ENCODE measurements around the gene ZC3H7A. TPM values are rescaled to one million over a fixed set of nuclear protein-coding genes. Genes with fewer than 3 reads are reported as not detected.

The ZC3H7A gene
- total and polyA plus RNA-seq, 2 of the 13 experiments (the other 11 are each of a cell fraction or from before 2014, with no cell fraction given): 29.2 to 36.8 TPM

DNA sequence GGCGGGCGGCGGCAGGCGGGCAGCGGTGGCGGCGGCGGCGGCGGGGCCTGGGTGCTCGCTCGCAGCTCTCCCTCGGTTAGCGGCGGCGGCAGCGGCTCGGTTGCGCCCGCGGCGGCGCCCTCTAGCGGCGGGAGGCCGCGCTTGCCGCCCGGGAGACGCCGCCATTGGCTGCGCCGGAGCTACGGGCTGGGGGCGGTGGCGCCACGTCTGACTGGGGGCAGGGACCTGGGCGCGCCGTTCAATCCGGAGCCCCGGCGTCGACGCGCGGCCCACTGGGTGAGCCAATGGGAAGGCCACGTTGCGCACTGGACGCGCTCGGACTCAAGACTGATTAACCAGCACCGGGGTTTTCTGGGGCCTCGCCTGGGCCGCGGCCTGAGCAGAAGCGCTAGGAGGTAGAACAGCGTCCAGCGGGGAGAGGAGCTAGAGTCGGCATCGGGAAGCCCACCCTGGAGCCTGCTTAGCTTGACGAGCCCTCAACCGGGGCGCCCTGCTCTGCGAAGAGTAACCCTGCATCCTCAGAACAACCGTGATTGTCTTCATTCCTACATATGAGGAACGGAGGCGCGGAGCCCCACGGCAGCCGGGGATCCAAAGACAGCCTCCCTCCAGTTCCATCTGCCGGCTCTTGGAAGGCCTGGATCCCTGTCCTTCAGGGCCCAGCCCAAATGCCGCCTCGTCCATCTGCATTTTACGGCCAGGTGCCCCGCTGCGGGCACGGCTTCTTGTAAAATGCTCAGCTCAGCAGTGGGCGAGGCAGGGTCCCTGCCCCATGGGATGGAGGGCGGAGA lies at the start of gene ZC3H7A (continued):
- TF ChIP-seq KDM6A (CRISPR knock-in tag; IDR thresholded peaks at IDR 0.05; ENCODE audit: low read depth): no peak; the same call in 1 of the 2 replicates
- 0 out of 2 replicates have a peak, but pooled peaks have one; percentile 57 for TF ChIP-seq ZNF121 (CRISPR knock-in tag; IDR thresholded peaks at IDR 0.05)
- no peak for TF ChIP-seq NONO (IDR thresholded peaks at IDR 0.05)
- peak; percentile 74; the same call in 1 of the 2 replicates for TF ChIP-seq NONO (CRISPR knock-in tag; conservative IDR thresholded peaks at IDR 0.05)
- no peak; the same call in 1 of the 2 replicates for TF ChIP-seq SMAD9 (CRISPR knock-in tag; IDR thresholded peaks at IDR 0.05)
- peak; percentile 88 for TF ChIP-seq SRSF1 (optimal IDR thresholded peaks at IDR 0.05; ENCODE audit: low read depth, low read length)
- 0 out of 4 replicates have a peak, but pooled peaks of 1 of the 2 experiments have one; percentile 5 for TF ChIP-seq EP300 (IDR thresholded peaks at IDR 0.05; ENCODE audit: low read depth in 2 of 2, low read length in 2 of 2)
- peak; percentile 67; the same call in 1 of the 2 replicates for TF ChIP-seq EP300 (CRISPR knock-in tag; IDR thresholded peaks at IDR 0.05; ENCODE audit: borderline replicate concordance)
- TF ChIP-seq ZNF562 (CRISPR knock-in tag; IDR thresholded peaks at IDR 0.05; ENCODE audit: borderline replicate concordance): no peak
- peak; percentile 93 for TF ChIP-seq KDM4B (CRISPR knock-in tag; IDR thresholded peaks at IDR 0.05)
- TF ChIP-seq ZNF530 (CRISPR knock-in tag; IDR thresholded peaks at IDR 0.05; ENCODE audit: low read depth): no peak
- peak; percentile 95 for TF ChIP-seq ZNF772 (CRISPR knock-in tag; IDR thresholded peaks at IDR 0.05)
- TF ChIP-seq, protein P1, sequence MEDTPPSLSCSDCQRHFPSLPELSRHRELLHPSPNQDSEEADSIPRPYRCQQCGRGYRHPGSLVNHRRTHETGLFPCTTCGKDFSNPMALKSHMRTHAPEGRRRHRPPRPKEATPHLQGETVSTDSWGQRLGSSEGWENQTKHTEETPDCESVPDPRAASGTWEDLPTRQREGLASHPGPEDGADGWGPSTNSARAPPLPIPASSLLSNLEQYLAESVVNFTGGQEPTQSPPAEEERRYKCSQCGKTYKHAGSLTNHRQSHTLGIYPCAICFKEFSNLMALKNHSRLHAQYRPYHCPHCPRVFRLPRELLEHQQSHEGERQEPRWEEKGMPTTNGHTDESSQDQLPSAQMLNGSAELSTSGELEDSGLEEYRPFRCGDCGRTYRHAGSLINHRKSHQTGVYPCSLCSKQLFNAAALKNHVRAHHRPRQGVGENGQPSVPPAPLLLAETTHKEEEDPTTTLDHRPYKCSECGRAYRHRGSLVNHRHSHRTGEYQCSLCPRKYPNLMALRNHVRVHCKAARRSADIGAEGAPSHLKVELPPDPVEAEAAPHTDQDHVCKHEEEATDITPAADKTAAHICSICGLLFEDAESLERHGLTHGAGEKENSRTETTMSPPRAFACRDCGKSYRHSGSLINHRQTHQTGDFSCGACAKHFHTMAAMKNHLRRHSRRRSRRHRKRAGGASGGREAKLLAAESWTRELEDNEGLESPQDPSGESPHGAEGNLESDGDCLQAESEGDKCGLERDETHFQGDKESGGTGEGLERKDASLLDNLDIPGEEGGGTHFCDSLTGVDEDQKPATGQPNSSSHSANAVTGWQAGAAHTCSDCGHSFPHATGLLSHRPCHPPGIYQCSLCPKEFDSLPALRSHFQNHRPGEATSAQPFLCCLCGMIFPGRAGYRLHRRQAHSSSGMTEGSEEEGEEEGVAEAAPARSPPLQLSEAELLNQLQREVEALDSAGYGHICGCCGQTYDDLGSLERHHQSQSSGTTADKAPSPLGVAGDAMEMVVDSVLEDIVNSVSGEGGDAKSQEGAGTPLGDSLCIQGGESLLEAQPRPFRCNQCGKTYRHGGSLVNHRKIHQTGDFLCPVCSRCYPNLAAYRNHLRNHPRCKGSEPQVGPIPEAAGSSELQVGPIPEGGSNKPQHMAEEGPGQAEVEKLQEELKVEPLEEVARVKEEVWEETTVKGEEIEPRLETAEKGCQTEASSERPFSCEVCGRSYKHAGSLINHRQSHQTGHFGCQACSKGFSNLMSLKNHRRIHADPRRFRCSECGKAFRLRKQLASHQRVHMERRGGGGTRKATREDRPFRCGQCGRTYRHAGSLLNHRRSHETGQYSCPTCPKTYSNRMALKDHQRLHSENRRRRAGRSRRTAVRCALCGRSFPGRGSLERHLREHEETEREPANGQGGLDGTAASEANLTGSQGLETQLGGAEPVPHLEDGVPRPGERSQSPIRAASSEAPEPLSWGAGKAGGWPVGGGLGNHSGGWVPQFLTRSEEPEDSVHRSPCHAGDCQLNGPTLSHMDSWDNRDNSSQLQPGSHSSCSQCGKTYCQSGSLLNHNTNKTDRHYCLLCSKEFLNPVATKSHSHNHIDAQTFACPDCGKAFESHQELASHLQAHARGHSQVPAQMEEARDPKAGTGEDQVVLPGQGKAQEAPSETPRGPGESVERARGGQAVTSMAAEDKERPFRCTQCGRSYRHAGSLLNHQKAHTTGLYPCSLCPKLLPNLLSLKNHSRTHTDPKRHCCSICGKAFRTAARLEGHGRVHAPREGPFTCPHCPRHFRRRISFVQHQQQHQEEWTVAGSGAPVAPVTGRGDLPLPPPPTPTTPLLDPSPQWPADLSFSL (CRISPR knock-in tag; IDR thresholded peaks at IDR 0.05): no peak
- TF ChIP-seq ZBTB7B (CRISPR knock-in tag; IDR thresholded peaks at IDR 0.05): peak; percentile 99
- 0 out of 2 replicates have a peak, but pooled peaks have one; percentile 23 for TF ChIP-seq FOXM1 (CRISPR knock-in tag; IDR thresholded peaks at IDR 0.05)
- peak; percentile 96 for TF ChIP-seq ZFP37 (CRISPR knock-in tag; IDR thresholded peaks at IDR 0.05; ENCODE audit: borderline replicate concordance)
- peak; percentile 98 for TF ChIP-seq SAP130 (CRISPR knock-in tag; IDR thresholded peaks at IDR 0.05; ENCODE audit: low read depth)
- peak; percentile 94 for TF ChIP-seq ZNF253 (CRISPR knock-in tag; IDR thresholded peaks at IDR 0.05; ENCODE audit: borderline replicate concordance)
- peak; percentile 99 for TF ChIP-seq ZNF256 (CRISPR knock-in tag; conservative IDR thresholded peaks at IDR 0.05)
- TF ChIP-seq, protein P2, sequence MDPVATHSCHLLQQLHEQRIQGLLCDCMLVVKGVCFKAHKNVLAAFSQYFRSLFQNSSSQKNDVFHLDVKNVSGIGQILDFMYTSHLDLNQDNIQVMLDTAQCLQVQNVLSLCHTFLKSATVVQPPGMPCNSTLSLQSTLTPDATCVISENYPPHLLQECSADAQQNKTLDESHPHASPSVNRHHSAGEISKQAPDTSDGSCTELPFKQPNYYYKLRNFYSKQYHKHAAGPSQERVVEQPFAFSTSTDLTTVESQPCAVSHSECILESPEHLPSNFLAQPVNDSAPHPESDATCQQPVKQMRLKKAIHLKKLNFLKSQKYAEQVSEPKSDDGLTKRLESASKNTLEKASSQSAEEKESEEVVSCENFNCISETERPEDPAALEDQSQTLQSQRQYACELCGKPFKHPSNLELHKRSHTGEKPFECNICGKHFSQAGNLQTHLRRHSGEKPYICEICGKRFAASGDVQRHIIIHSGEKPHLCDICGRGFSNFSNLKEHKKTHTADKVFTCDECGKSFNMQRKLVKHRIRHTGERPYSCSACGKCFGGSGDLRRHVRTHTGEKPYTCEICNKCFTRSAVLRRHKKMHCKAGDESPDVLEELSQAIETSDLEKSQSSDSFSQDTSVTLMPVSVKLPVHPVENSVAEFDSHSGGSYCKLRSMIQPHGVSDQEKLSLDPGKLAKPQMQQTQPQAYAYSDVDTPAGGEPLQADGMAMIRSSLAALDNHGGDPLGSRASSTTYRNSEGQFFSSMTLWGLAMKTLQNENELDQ (CRISPR knock-in tag; IDR thresholded peaks at IDR 0.05; ENCODE audit: borderline replicate concordance): peak; percentile 52; the same call in 1 of the 2 replicates
- TF ChIP-seq MBNL3 (CRISPR knock-in tag; conservative IDR thresholded peaks at IDR 0.05): no peak

Measured in HepG2 (cell line).